ENCODE results near the gene TXNDC11. TPM values are rescaled to one million over a fixed set of nuclear protein-coding genes. Genes with fewer than 3 reads are reported as not detected.

Gene TXNDC11
- total RNA-seq, 1 donor from 2014 or later: 29.0 TPM

GRCh38 chr16:11740567-11740966, 2.1 kb downstream of the TXNDC11 start:
- Mint-ChIP-seq H3K4me3 (ENCODE audit: unreplicated experiment) (peak overlapping the region; percentile 98), H3K27ac (ENCODE audit: unreplicated experiment) (no peak overlapping the region), H3K36me3 (ENCODE audit: low read depth, unreplicated experiment) (peaks cover 17% of the 10 kb centered on the region), H3K9me3 (ENCODE audit: unreplicated experiment) (no peaks in the 10 kb centered on the region), H3K27me3 (ENCODE audit: low read depth, unreplicated experiment) (no peaks in the 10 kb centered on the region), H3K4me1 (ENCODE audit: low read depth, unreplicated experiment) (peaks cover 16% of the 10 kb centered on the region)
- Histone ChIP-seq H3K4me1 (ENCODE audit: insufficient read depth, low read length) (peaks cover 12% of the 10 kb centered on the region), H3K79me2 (ENCODE audit: insufficient read depth, low read length) (peaks cover 66% of the 10 kb centered on the region), H4K20me1 (ENCODE audit: insufficient read depth, low read length) (peaks cover 61% of the 10 kb centered on the region), H3K4me2 (ENCODE audit: low read length) (peak overlapping the region; percentile 99), H3K36me3 (ENCODE audit: insufficient read depth, low read length) (peaks cover 7% of the 10 kb centered on the region), H3K9ac (ENCODE audit: low read length) (peak overlapping the region; percentile 25), H3K9me3 (ENCODE audit: insufficient read depth, low read depth, low read length) (no peaks in the 10 kb centered on the region), H3K4me3 (ENCODE audit: insufficient read depth, low read depth, low read length) (peak overlapping the region; percentile 98), H2AFZ (ENCODE audit: low read depth, low read length) (no peak overlapping the region), H3K27me3 (ENCODE audit: insufficient read depth, low read length) (no peaks in the 10 kb centered on the region), H3K27ac (ENCODE audit: low read depth, low read length) (no peak overlapping the region)
- no peak for DNase-seq (ENCODE audit: low read depth)
- no peak for FAIRE-seq
- TF ChIP-seq, protein P1, sequence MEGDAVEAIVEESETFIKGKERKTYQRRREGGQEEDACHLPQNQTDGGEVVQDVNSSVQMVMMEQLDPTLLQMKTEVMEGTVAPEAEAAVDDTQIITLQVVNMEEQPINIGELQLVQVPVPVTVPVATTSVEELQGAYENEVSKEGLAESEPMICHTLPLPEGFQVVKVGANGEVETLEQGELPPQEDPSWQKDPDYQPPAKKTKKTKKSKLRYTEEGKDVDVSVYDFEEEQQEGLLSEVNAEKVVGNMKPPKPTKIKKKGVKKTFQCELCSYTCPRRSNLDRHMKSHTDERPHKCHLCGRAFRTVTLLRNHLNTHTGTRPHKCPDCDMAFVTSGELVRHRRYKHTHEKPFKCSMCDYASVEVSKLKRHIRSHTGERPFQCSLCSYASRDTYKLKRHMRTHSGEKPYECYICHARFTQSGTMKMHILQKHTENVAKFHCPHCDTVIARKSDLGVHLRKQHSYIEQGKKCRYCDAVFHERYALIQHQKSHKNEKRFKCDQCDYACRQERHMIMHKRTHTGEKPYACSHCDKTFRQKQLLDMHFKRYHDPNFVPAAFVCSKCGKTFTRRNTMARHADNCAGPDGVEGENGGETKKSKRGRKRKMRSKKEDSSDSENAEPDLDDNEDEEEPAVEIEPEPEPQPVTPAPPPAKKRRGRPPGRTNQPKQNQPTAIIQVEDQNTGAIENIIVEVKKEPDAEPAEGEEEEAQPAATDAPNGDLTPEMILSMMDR (IDR thresholded peaks at IDR 0.05; ENCODE audit: insufficient read depth, low read depth, low read length): no peak
- TF ChIP-seq EZH2 (IDR thresholded peaks at IDR 0.05; ENCODE audit: insufficient read depth, low read length): no peak

DNA sequence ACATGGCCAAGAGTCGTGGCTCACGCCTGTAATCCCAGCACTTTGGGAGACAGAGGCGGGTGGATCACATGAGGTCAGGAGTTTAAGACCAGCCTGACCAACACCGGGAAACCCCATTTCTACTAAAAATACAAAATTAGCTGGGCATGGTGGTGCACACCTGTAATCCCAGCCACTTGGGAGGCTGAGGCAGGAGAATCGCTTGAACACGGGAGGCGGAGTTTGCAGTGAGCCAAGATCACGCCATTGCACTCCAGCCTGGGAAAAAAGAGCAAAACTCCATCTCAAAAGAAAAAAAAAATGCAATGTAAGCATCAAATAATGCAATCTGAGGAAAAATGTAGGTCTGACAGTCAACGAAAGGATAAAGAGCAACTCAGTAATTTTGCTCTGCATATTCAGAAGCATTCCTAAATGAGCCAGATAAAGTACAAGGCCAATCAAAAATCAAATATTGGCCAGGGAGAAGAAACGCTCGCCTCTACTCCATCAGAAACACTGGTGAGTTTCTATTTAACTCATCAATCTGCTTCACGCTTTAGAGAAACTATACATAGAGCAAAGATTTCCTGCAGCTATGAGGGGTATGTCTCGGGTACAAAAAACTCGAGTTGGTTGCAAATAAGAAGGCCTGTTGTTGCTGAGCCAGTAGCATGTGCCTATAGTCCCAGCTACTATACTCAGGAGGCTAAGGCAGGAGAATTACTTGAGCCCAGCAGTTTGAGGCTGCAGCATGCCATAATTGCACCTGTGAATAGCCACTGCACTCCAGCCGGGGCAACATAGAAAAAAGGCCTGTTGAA, 3.7 kb downstream of the TXNDC11 start:
- Histone ChIP-seq H3K4me2 (ENCODE audit: low read length) (no peak overlapping the region), H3K27ac (ENCODE audit: low read depth, low read length) (no peak overlapping the region), H3K9me3 (ENCODE audit: insufficient read depth, low read depth, low read length) (no peaks in the 10 kb centered on the region), H3K9ac (ENCODE audit: low read length) (no peak overlapping the region), H3K27me3 (ENCODE audit: insufficient read depth, low read length) (no peaks in the 10 kb centered on the region), H2AFZ (ENCODE audit: low read depth, low read length) (no peak overlapping the region), H3K36me3 (ENCODE audit: insufficient read depth, low read length) (peaks cover 17% of the 10 kb centered on the region), H3K79me2 (ENCODE audit: insufficient read depth, low read length) (peaks cover 79% of the 10 kb centered on the region), H3K4me3 (ENCODE audit: insufficient read depth, low read depth, low read length) (no peak overlapping the region), H3K4me1 (ENCODE audit: insufficient read depth, low read length) (peaks cover 12% of the 10 kb centered on the region), H4K20me1 (ENCODE audit: insufficient read depth, low read length) (peaks cover 75% of the 10 kb centered on the region)
- Mint-ChIP-seq H3K27me3 (ENCODE audit: low read depth, unreplicated experiment) (no peaks in the 10 kb centered on the region), H3K4me3 (ENCODE audit: unreplicated experiment) (no peak overlapping the region), H3K27ac (ENCODE audit: unreplicated experiment) (no peak overlapping the region), H3K9me3 (ENCODE audit: unreplicated experiment) (no peaks in the 10 kb centered on the region), H3K36me3 (ENCODE audit: low read depth, unreplicated experiment) (peaks cover 21% of the 10 kb centered on the region), H3K4me1 (ENCODE audit: low read depth, unreplicated experiment) (peaks cover 16% of the 10 kb centered on the region)
- DNase-seq (ENCODE audit: low read depth) (no peak), FAIRE-seq (no peak)
- TF ChIP-seq, protein P1 (IDR thresholded peaks at IDR 0.05; ENCODE audit: insufficient read depth, low read depth, low read length): no peak
- no peak for TF ChIP-seq EZH2 (IDR thresholded peaks at IDR 0.05; ENCODE audit: insufficient read depth, low read length)

DNA sequence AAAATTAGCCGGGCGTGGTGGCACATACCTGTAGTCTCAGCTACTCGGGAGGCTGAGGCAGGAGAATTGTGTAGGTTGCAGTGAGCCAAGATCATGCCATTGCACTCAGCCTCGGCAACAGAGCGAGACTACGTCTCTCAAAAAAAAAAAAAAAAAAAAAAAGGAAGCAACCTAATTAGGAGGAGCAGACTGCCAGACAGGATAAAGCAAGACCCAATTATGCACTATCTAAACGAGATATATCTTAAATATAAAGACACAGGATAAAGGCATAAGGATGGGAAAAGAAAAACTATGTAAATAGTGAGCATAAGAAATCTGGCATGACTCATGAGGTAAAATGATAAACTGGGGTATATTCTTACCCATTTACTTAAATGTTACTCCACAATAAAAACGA, 4.9 kb downstream of the TXNDC11 start:
- no peak overlapping the region for H3K27ac Mint-ChIP-seq (ENCODE audit: unreplicated experiment)
- Histone ChIP-seq H3K79me2 (ENCODE audit: insufficient read depth, low read length) (peaks cover 80% of the 10 kb centered on the region), H3K27me3 (ENCODE audit: insufficient read depth, low read length) (no peaks in the 10 kb centered on the region), H3K4me3 (ENCODE audit: insufficient read depth, low read depth, low read length) (no peak overlapping the region), H3K9me3 (ENCODE audit: insufficient read depth, low read depth, low read length) (no peaks in the 10 kb centered on the region), H3K27ac (ENCODE audit: low read depth, low read length) (no peak overlapping the region), H4K20me1 (ENCODE audit: insufficient read depth, low read length) (peaks cover 76% of the 10 kb centered on the region), H3K9ac (ENCODE audit: low read length) (no peak overlapping the region), H3K4me1 (ENCODE audit: insufficient read depth, low read length) (peaks cover 9% of the 10 kb centered on the region), H3K4me2 (ENCODE audit: low read length) (no peak overlapping the region), H3K36me3 (ENCODE audit: insufficient read depth, low read length) (peaks cover 21% of the 10 kb centered on the region), H2AFZ (ENCODE audit: low read depth, low read length) (no peak overlapping the region)
- no peak for TF ChIP-seq EZH2 (IDR thresholded peaks at IDR 0.05; ENCODE audit: insufficient read depth, low read length)
- TF ChIP-seq, protein P1 (IDR thresholded peaks at IDR 0.05; ENCODE audit: insufficient read depth, low read depth, low read length): no peak
- H3K36me3 Mint-ChIP-seq (ENCODE audit: low read depth, unreplicated experiment): peaks cover 25% of the 10 kb centered on the region
- DNase-seq (ENCODE audit: low read depth) (no peak), FAIRE-seq (no peak)
- H3K4me1 Mint-ChIP-seq (ENCODE audit: low read depth, unreplicated experiment): peaks cover 16% of the 10 kb centered on the region
- no peaks in the 10 kb centered on the region for H3K9me3 Mint-ChIP-seq (ENCODE audit: unreplicated experiment)
- H3K27me3 Mint-ChIP-seq (ENCODE audit: low read depth, unreplicated experiment): no peaks in the 10 kb centered on the region
- H3K4me3 Mint-ChIP-seq (ENCODE audit: unreplicated experiment): no peak overlapping the region
